Esophagus squamous epithelium (tissue), 5 donors: Measurements from ENCODE around the gene XRCC2. TPM values are rescaled to one million over a fixed set of nuclear protein-coding genes. Genes with fewer than 3 reads are reported as not detected.
"Not testable (repeated sequence)": the region's sequence is repeated elsewhere in the genome, so short reads cannot be mapped to it uniquely, and the experiment has no call there.

Source experiments
- DNase-seq: peaks from one replicate; lab custom pipeline; 2025; lab: John Stamatoyannopoulos, UW
- H3K27ac ChIP-seq, 4 donors: fragments of 200-600 bp; sonication (generic); one replicate each; pipeline ENCODE4 v1.5.1; 2016 to 2019; ENCODE audit warnings: mild to moderate bottlenecking in 1 of 4
- H3K27me3 ChIP-seq, 4 donors: fragments of 200-600 bp; sonication (generic); 1 replicate in 3 of 4; 2 replicates in 1 of 4; pipeline versions ENCODE4 v1.5.1 to v1.6.0; 2017 to 2021; ENCODE audit warnings: antibody characterized with exemption in 1 of 4
- H3K36me3 ChIP-seq, 3 donors: fragments of 200-600 bp; sonication (generic); one replicate each; pipeline ENCODE4 v1.5.1; 2016 to 2019
- H3K4me1 ChIP-seq, 3 donors: fragments of 200-600 bp; sonication (generic); one replicate each; pipeline ENCODE4 v1.5.1; 2017 to 2019
- H3K4me3 ChIP-seq, 4 donors: fragments of 200-600 bp; sonication (generic); 1 replicate in 3 of 4; 2 replicates in 1 of 4; pipeline ENCODE4 v1.5.1; 2016 to 2019; ENCODE audit warnings: mild to moderate bottlenecking in 2 of 4, moderate library complexity in 1 of 4
- H3K9me3 ChIP-seq, 3 donors: fragments of 200-600 bp; sonication (generic); one replicate each; pipeline ENCODE4 v1.5.1; 2016 to 2019
- POLR2A ChIP-seq, 4 donors: fragments of 450-650 bp; IDR thresholded peaks; one replicate each; pipeline ENCODE4 v1.6.1; 2017; ENCODE audit warnings: antibody characterized with exemption in 4 of 4, mild to moderate bottlenecking in 4 of 4, moderate library complexity in 3 of 4
- WGBS, 2 donors: methylation state at CpG; one replicate each; pipeline ENCODE4 v1.1.5; 2018; 5-methylcytosine and 5-hydroxymethylcytosine counted together
- intact Hi-C: fragments of 100-400 bp; cut with DNase I; formaldehyde crosslinking; loops from one replicate; pipeline ENCODE4 v1.15.0; 2022
- total RNA-seq, 4 donors: library from RNA; depleted of rRNA; stranded (reverse); fragments of >200 nt; gene quantifications; one replicate each; pipeline ENCODE4 v1.1.0, GENCODE V29; 2016
- TF ChIP-seq, protein P1 (sequence below), 6 experiments: fragments of 450-650 bp in 4 of 6; fragments of 200-600 bp in 2 of 6; sonication (generic) in 2 of 6; IDR thresholded peaks; one replicate each; pipeline ENCODE4 v1.5.1; 2016 to 2019; ENCODE audit warnings: antibody characterized with exemption in 6 of 6, mild to moderate bottlenecking in 4 of 6, moderate library complexity in 4 of 6
- donor health status: DM: yes; HTN: yes; CAD: no.

XRCC2 gene
- 1 to 10 TPM; 1.5 to 5.5 (median 1.9) TPM for total RNA-seq

DNA sequence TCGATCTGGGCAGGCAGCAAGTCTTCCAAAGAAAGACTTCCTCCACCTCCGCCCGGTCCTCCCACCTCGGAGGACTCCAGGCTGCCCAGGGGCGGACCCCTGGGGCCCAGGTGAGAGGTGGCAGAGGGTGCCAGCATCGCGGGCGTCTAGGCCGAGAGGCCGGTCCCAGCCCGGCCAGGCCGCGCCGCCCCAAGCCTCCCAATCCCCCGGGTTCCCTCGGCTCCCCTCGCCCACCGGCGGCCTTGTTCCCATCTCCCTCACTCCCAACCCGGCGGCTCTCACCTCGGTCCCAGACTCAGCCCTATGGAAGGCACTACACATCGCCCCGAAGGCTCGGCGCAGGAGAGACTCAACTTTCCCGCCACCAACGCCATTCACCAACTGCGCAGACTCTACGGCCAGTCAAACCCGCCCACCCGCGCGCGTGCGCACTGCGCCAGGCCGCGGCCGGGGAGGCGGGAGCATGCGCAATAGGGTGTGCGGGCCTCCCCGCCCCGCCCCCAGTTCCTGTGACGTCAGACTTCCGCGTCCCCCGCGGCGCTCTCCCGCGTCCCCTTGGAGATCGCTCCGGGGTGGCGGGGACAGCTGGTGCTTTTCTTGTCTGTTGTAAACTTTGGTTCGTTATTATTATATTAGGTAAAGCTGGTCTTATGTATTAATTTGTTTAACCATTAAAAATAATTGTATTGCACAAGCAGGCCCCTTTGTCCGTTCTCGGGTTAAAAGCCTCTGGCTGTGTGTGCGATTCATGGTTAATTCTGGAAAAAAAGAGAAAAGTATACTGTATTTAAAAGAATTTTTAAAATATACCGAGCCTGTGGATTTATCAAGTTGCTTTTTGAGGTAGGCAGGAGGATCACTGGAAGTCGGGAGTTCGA is at the start of gene XRCC2:
Gene XRCC2, minus strand, starts transcription at position 383 of the 878 bp plus-strand sequence. Its CDS starts 62 bp downstream, at position 321.
- Histone ChIP-seq H3K9me3 (no peaks in the 10 kb centered on the region), H3K27me3 (no peaks in the 10 kb centered on the region), H3K4me3 (peak within 1 kb of the TSS; percentile 69 to 87 (median 80)), H3K4me1 (peaks cover 6 to 27% (median 7%) of the 10 kb centered on the region in 3 donors), H3K36me3 (no peaks in the 10 kb centered on the region), H3K27ac (peak within 1 kb of the TSS; percentile 75 to 88 (median 86))
- peak in 2 of 4 donors; percentile 40 to 71 for TF ChIP-seq POLR2A (IDR thresholded peaks at IDR 0.05)
- TF ChIP-seq, protein P1, sequence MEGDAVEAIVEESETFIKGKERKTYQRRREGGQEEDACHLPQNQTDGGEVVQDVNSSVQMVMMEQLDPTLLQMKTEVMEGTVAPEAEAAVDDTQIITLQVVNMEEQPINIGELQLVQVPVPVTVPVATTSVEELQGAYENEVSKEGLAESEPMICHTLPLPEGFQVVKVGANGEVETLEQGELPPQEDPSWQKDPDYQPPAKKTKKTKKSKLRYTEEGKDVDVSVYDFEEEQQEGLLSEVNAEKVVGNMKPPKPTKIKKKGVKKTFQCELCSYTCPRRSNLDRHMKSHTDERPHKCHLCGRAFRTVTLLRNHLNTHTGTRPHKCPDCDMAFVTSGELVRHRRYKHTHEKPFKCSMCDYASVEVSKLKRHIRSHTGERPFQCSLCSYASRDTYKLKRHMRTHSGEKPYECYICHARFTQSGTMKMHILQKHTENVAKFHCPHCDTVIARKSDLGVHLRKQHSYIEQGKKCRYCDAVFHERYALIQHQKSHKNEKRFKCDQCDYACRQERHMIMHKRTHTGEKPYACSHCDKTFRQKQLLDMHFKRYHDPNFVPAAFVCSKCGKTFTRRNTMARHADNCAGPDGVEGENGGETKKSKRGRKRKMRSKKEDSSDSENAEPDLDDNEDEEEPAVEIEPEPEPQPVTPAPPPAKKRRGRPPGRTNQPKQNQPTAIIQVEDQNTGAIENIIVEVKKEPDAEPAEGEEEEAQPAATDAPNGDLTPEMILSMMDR (IDR thresholded peaks at IDR 0.05) = peak in 1 of 6 experiments; percentile 41
- 7 to 10% methylated on average over 9 to 28 of the region's 63 CpGs for WGBS, 2 donors
- intact Hi-C loops = no loop called here
- peak; percentile 50 for DNase-seq

DNA sequence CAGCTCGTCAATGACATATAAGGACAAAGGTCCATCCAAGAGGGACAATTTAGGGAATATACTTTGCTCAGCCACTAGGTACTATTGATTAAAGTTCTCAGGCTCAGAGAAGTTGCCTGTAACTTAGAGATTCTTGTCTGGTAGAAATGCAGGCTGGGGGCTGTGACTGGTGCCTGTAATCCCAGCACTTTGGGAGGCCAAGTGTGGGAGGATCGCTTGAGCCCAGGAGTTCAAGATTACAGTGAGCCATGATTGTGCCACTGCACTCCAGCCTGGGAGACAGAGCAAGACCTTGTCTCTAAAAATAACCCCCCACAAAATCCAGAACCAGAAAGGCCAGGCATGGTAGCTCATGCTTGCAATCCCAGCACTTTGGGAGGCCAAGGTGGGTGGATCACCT is 47.4 kb upstream of the XRCC2 start:
- Histone ChIP-seq H3K27ac (no peak overlapping the region), H3K4me3 (no peak overlapping the region), H3K9me3 (no peaks in the 10 kb centered on the region), H3K36me3 (no peaks in the 10 kb centered on the region), H3K4me1 (no peaks in the 10 kb centered on the region), H3K27me3 (no peaks in the 10 kb centered on the region)
- 77 to 85% methylated on average over 2 of the region's 2 CpGs for WGBS, 2 donors
- intact Hi-C loops = no loop called here
- DNase-seq = no peak
- TF ChIP-seq POLR2A (IDR thresholded peaks at IDR 0.05) = no peak
- TF ChIP-seq, protein P1 (IDR thresholded peaks at IDR 0.05) = no peak

DNA sequence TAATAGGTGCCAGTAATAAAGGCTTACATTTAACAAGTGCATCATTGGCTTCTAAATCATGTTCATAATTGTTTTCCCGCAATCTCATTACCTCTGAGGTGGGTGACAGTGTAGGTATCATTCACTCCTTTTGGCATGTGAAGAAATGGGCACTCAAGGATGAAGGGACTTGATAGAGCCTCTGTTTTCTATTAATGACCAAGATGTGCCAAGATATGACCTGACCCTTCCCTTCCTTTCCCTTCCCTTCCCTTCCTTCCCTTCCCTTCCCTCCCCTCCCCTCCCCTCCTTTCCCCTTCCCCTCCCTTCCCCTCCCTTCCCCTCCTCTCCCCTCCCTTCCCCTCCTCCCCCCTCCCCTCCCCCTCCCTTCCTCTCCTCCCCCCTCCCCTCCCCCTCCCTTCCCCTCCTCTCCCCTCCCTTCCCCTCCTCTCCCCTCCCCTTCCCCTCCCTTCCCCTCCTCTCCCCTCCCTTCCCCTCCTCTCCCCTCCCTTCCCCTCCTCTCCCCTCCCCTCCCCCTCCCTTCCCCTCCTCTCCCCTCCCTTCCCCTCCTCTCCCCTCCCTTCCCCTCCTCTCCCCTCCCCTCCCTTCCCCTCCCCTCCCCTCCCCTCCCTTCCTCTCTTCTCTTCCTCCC is 36.6 kb upstream of the XRCC2 start:
- DNase-seq, H3K9me3 ChIP-seq, intact Hi-C loops, H3K27ac ChIP-seq, H3K36me3 ChIP-seq, H3K4me3 ChIP-seq: not testable (repeated sequence)
- whole genome bisulfite sequencing, 2 donors = 95 to 100% methylated on average over 1 of the region's 1 CpG
- Histone ChIP-seq H3K4me1 (peaks cover 0 to 14% (median 0%) of the 10 kb centered on the region in 3 donors), H3K27me3 (peaks cover 0 to 16% (median 0%) of the 10 kb centered on the region in 4 donors)

DNA sequence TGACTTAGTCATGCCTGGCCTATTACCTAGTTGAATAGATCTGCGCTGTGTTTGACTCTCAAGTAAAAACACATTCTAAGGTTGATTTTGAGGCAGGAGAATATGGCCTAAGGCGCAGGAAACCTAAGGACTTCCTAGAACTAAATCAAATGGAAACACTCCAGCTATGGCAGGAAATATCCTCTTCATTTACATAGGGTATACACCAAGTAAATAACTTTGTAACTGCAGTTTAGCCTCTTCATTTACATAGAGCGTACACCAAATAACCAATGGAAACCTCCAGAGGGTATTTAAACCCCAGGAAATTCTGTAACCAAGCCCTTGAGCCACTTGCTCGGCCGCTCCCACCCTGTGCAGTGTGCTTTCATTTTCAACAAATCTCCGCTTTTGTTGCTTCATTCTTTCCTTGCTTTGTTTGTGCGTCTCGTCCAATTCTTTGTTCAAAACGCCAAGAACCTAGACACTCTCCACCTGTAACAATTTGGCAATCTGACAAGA is 35.6 kb upstream of the XRCC2 start:
- no peaks in the 10 kb centered on the region for H3K9me3 ChIP-seq
- no peak for DNase-seq
- intact Hi-C loops = no loop called here
- peaks cover 0 to 16% (median 0%) of the 10 kb centered on the region in 4 donors for H3K27me3 ChIP-seq
- H3K36me3 ChIP-seq = no peaks in the 10 kb centered on the region
- H3K4me3 ChIP-seq = no peak overlapping the region
- TF ChIP-seq, protein P1 (IDR thresholded peaks at IDR 0.05) = no peak
- no peak for TF ChIP-seq POLR2A (IDR thresholded peaks at IDR 0.05)
- H3K4me1 ChIP-seq = peaks cover 0 to 17% (median 0%) of the 10 kb centered on the region in 3 donors
- WGBS, 2 donors = 69 to 78% methylated on average over 9 of the region's 9 CpGs
- H3K27ac ChIP-seq = no peak overlapping the region

DNA sequence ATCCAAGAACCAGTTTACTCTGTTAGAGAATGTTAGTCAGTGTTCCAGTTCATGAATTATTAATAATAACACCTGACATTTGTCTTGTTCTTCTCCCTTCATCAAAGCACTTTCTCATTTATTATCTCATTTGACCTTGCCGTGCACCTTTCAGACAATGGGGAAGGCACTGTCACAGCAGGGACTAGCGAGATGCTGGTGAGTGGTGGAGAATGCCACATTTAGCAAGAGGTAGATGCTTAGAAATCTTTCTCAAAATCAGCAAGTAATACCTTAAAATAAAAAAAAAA is 34.2 kb upstream of the XRCC2 start:
- intact Hi-C loops = no loop called here
- WGBS, 2 donors = 32 to 60% methylated on average over 2 of the region's 2 CpGs
- no peak for TF ChIP-seq POLR2A (IDR thresholded peaks at IDR 0.05)
- TF ChIP-seq, protein P1 (IDR thresholded peaks at IDR 0.05) = no peak
- peaks cover 0 to 16% (median 0%) of the 10 kb centered on the region in 4 donors for H3K27me3 ChIP-seq
- no peak for DNase-seq
- H3K36me3 ChIP-seq = no peaks in the 10 kb centered on the region
- H3K4me1 ChIP-seq = peaks cover 0 to 20% (median 0%) of the 10 kb centered on the region in 3 donors
- peak overlapping the region in 2 of 4 donors; percentile 4 to 38 for H3K27ac ChIP-seq
- H3K9me3 ChIP-seq = peaks cover 0 to 10% (median 7%) of the 10 kb centered on the region in 3 donors
- no peak overlapping the region for H3K4me3 ChIP-seq
